Measurements from ENCODE around the gene TTC39A.

DNA sequence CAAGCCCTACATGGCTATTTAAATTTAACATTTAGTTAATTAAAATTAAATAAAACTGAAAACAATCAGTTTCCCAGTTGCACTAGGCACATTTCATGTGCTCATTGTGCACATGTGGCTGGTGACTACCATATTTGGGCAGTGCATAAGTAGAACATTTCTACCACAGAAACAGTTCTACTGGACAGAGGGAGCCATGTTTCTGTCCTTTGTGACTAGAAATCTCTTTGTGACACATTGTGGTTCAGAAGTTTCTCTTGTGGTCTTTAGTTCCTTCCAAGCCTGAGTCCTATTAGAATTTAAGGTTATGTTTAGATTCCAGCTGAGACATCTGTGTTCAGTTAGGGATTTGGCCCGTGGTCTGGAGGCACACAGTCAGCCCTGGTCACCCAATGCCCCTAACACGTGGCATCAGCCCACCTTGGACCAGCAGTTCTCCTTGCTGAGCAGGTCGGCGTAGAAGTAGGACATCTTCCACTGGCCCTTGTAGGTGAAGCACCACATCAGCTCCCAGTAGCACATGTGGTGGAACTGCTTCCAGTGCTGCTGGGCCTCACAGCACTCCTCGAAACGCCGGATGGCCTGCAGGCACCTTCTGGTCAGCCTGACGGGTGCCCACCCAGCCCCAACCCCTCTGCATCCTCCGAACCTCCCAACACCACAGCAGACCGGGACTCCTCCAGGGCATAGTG is 29.1 kb downstream of the TTC39A start:
- TF ChIP-seq YY1 (IDR thresholded peaks at IDR 0.05; ENCODE audit: insufficient read depth, insufficient read length), result no peak
- TF ChIP-seq SUZ12 (IDR thresholded peaks at IDR 0.05; ENCODE audit: extremely low read depth, insufficient read depth, insufficient read length), result no peak
- no peak for TF ChIP-seq ZNF274 (IDR thresholded peaks at IDR 0.05; ENCODE audit: low read depth, low read length)

Measured in NT2/D1 (cell line).